HG03135 (cell line): ENCODE measurements around the gene G6PD.

Experiments
- ATAC-seq: cut with Tn5 transposase; IDR thresholded peaks from one replicate; pipeline ENCODE4 v1.9.1; 2021; ENCODE audit warnings: mild to moderate bottlenecking, moderate library complexity; ENCODE audit not compliant: unreplicated experiment

Gene G6PD

GRCh38 chrX:154488336-154489075 is 58.1 kb downstream of the G6PD start:
- no peak for ATAC-seq

- ATAC-seq: no peak
These were observed 58.9 kb downstream of the G6PD start for GRCh38 chrX:154487518-154488290.

GRCh38 chrX:154486396-154487207 is 60.0 kb downstream of the G6PD start, which contains the start of gene UBL4A:
Gene UBL4A (minus strand): TSS chrX:154486615. CDS start chrX:154486584, 31 bp downstream.
- ATAC-seq: no peak

- no peak for ATAC-seq
These were observed 60.6 kb downstream of the G6PD start for GRCh38 chrX:154486052-154486395.

- no peak for ATAC-seq
These were observed 61.2 kb downstream of the G6PD start for GRCh38 chrX:154485150-154486051.

- no peak for ATAC-seq
These were observed 62.1 kb downstream of the G6PD start for GRCh38 chrX:154484255-154485149.

- no peak for ATAC-seq
These were observed 63.3 kb downstream of the G6PD start for GRCh38 chrX:154483325-154483724.

- no peak for ATAC-seq
These were observed 63.9 kb downstream of the G6PD start for GRCh38 chrX:154482786-154483185.

- no peak for ATAC-seq
These were observed 64.6 kb downstream of the G6PD start for GRCh38 chrX:154481911-154482601.
